Neutrophil (primary cell): Measurements from ENCODE around the gene MYOM1.
A peak's percentile ranks its signal among the peaks of the same experiment; 100 is the strongest.

Experiments
- H3K27ac ChIP-seq: fragments of 200-600 bp; sonication (generic); 2 replicates; pipeline ENCODE4 v1.5.1; 2016; ENCODE audit warnings: mild to moderate bottlenecking, moderate library complexity
- H3K27me3 ChIP-seq: fragments of 200-600 bp; sonication (generic); 2 replicates; pipeline ENCODE4 v1.6.0; 2016; ENCODE audit warnings: mild to moderate bottlenecking
- H3K36me3 ChIP-seq: fragments of 200-600 bp; sonication (generic); 2 replicates; pipeline ENCODE4 v1.5.1; 2017
- H3K4me1 ChIP-seq, 2 experiments: fragments of 200-600 bp in 1 of 2; sonication (generic) in 1 of 2; 1 replicate in 1 of 2; 2 replicates in 1 of 2; pipeline versions ENCODE4 v1.5.1 to v1.6.1; 2013 to 2016; ENCODE audit warnings: low read depth in 1 of 2, low read length in 1 of 2, mild to moderate bottlenecking in 1 of 2, moderate library complexity in 1 of 2; ENCODE audit not compliant: control insufficient read depth in 1 of 2, insufficient read depth in 1 of 2
- H3K4me3 ChIP-seq, 2 experiments: fragments of 200-600 bp in 1 of 2; sonication (generic) in 1 of 2; 1 replicate in 1 of 2; 2 replicates in 1 of 2; pipeline ENCODE4 v1.5.1; 2013 to 2016; ENCODE audit warnings: low read depth in 1 of 2, low read length in 1 of 2, mild to moderate bottlenecking in 1 of 2, moderate library complexity in 1 of 2
- H3K9me3 ChIP-seq: fragments of 200-600 bp; sonication (generic); 2 replicates; pipeline ENCODE4 v1.5.1; 2016
- CTCF ChIP-seq: fragments of 200-600 bp; sonication (generic); IDR thresholded peaks from 2 replicates; pipeline ENCODE4 v1.5.1; 2016; ENCODE audit warnings: antibody characterized with exemption

Gene MYOM1

GRCh38 chr18:3048820-3049349 lies 170.9 kb downstream of the MYOM1 start:
- Histone ChIP-seq H3K36me3 (no peaks in the 10 kb centered on the region), H3K4me1 (peaks cover 54 to 66% of the 10 kb centered on the region in 2 experiments), H3K27ac (no peak overlapping the region), H3K9me3 (no peaks in the 10 kb centered on the region), H3K27me3 (no peaks in the 10 kb centered on the region), H3K4me3 (no peak overlapping the region)
- TF ChIP-seq CTCF, result no peak

- no peak for TF ChIP-seq CTCF
- H3K9me3 ChIP-seq, result no peaks in the 10 kb centered on the region
- H3K27ac ChIP-seq, result no peak overlapping the region
- peaks cover 52 to 63% of the 10 kb centered on the region in 2 experiments for H3K4me1 ChIP-seq
- no peaks in the 10 kb centered on the region for H3K27me3 ChIP-seq
- no peak overlapping the region for H3K4me3 ChIP-seq
- H3K36me3 ChIP-seq, result no peaks in the 10 kb centered on the region
Observed at GRCh38 chr18:3048121-3048520, 171.6 kb downstream of the MYOM1 start.

- Histone ChIP-seq H3K36me3 (no peaks in the 10 kb centered on the region), H3K27ac (peak overlapping the region; percentile 72), H3K27me3 (no peaks in the 10 kb centered on the region), H3K9me3 (no peaks in the 10 kb centered on the region), H3K4me1 (peaks cover 34 to 48% of the 10 kb centered on the region in 2 experiments), H3K4me3 (no peak overlapping the region)
- no peak for TF ChIP-seq CTCF
Observed at GRCh38 chr18:3046216-3046808, 173.5 kb downstream of the MYOM1 start.

GRCh38 chr18:3044931-3045698 lies 174.7 kb downstream of the MYOM1 start:
- Histone ChIP-seq H3K4me3 (no peak overlapping the region), H3K9me3 (no peaks in the 10 kb centered on the region), H3K27ac (peak overlapping the region; percentile 72), H3K36me3 (no peaks in the 10 kb centered on the region), H3K4me1 (peaks cover 28 to 43% of the 10 kb centered on the region in 2 experiments), H3K27me3 (no peaks in the 10 kb centered on the region)
- no peak for TF ChIP-seq CTCF

- H3K27ac ChIP-seq, result no peak overlapping the region
- no peaks in the 10 kb centered on the region for H3K9me3 ChIP-seq
- peaks cover 34 to 49% of the 10 kb centered on the region in 2 experiments for H3K4me1 ChIP-seq
- no peaks in the 10 kb centered on the region for H3K36me3 ChIP-seq
- no peak for TF ChIP-seq CTCF
- H3K27me3 ChIP-seq, result no peaks in the 10 kb centered on the region
- H3K4me3 ChIP-seq, result no peak overlapping the region
Observed at GRCh38 chr18:3042379-3042778, 177.4 kb downstream of the MYOM1 start.
